HG03175 (cell line): Measurements from ENCODE around the gene CHRNA7.
"Not testable (repeated sequence)": the region's sequence is repeated elsewhere in the genome, so short reads cannot be mapped to it uniquely, and the experiment has no call there.

Experiments used
- ATAC-seq: cut with Tn5 transposase; IDR thresholded peaks from one replicate; pipeline ENCODE4 v1.9.1; 2021; ENCODE audit warnings: mild to moderate bottlenecking, moderate library complexity; ENCODE audit not compliant: unreplicated experiment

CHRNA7 gene

DNA sequence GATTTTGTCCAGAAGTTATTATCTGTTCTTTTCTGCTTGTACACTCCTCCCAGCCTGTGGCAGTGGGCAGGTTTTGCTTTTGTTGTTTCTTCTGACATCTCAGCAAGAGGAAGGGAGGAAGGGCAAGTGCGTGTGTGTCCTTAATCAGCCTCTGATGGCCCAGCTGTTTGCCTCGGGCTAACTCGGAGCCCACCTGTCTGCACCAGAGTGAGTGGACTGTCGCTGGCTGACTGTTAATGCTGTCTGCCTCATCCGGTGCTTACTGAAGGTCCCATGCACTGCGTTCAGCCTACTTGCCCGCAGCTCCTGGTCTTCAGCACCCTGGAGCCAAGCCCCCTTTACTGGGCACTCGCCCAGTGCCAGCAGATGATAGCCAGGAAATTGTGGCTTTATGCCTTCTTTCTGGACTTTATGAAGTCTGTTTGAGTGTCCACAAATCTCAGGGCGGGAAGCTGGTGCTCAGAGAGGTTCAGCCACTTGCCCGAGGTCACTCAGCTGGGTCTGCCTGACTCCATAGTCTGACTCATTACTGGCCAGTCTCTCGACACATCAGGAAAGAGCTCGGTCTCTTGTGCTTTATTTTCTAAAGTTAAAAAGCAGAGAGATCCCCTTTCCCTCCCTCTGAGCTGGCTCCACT lies 89.5 kb downstream of the CHRNA7 start:
- no peak for ATAC-seq

DNA sequence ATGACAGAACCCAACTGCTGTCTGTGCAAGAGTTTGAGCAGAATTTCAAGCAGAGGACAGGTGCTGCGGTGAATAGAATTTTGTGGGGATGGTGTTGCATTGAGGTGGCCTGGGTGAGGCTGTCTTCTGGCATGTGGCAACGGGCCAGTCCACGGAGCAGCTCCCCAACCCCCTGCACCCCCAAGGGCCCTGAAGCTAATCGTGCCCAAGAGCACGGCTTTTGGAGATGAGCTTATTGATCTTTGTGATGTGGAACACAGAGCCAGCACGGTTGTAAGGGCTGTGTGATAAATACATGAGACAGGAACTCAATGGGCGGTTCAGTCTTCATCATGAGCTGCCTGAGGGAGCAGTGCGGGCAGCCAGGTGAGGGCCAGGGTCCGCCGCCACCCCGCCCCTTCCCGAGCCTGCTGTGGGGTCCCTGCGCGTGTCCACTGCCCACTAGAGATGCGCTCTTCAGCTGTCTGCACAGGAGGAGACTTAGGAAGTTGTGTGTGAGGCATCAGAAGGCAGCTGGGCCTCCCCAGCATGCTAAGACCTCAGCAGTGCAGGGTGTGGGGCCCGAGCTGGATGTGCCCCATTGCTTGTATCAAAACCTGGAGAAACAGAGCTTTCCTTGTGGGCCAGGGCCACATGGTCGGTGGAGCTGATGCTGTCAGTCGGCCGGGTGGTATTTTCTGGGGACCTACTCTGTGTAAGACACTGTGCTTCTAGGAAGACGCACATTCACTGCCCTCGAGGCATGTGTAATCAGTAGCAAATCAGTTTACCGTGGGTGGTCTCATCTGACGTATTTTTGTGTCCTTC lies 90.5 kb downstream of the CHRNA7 start:
- ATAC-seq: no peak

- no peak for ATAC-seq
Observed at GRCh38 chr15:32121384-32121695, 91.0 kb downstream of the CHRNA7 start.

- ATAC-seq: no peak
Observed at GRCh38 chr15:32122013-32122412, 91.7 kb downstream of the CHRNA7 start.

- ATAC-seq: no peak
Observed at GRCh38 chr15:32123473-32123872, 93.2 kb downstream of the CHRNA7 start.

- ATAC-seq: no peak
Observed at GRCh38 chr15:32124726-32125125, 94.4 kb downstream of the CHRNA7 start.

GRCh38 chr15:32125595-32125994 lies 95.3 kb downstream of the CHRNA7 start:
- ATAC-seq: no peak

- ATAC-seq: no peak
Observed at GRCh38 chr15:32129815-32130214, 99.5 kb downstream of the CHRNA7 start.

- ATAC-seq: no peak
Observed at GRCh38 chr15:32130823-32131222, 100.5 kb downstream of the CHRNA7 start.

DNA sequence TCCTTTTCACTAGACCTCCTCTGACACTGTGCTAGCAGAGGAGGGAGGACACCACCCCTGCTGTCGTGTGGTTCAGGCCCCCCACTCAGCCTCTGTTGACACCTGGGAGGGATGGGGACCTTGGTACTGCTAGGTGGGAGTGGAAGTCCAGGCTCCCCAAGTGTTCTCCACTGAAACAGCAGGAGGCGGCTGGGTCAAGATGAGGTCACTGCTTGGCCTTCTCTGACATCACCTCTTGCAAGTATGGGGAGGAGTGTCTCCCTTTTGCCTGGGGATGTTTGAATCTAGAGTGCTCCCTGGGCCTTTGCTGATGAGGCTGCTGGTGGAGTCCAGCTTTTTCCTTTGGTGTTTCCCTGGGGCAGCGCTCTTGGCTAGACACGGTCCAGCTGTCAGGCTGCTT lies 101.5 kb downstream of the CHRNA7 start:
- ATAC-seq: no peak

- no peak for ATAC-seq
Observed at GRCh38 chr15:32132859-32133258, 102.5 kb downstream of the CHRNA7 start.

GRCh38 chr15:32134842-32135241 lies 104.5 kb downstream of the CHRNA7 start:
- no peak for ATAC-seq

DNA sequence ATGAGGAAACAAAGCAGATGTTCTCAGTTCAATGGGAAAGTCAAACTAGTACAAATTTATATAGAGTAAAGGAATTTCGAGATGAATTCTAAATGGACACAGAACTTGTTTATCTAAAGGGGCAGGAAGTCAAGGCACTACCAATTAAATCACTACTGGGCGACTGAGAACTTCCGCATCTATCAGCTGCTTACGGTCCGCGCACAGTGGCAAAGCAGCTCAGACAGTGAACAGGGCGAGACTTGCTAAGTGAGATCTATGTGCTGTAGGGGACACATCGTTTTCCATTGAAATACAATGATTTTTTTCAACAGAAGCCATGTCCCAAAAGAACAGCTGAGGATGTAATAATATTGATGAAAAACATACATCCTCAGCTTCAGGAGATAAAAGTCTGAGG lies 105.0 kb downstream of the CHRNA7 start:
- ATAC-seq: no peak

DNA sequence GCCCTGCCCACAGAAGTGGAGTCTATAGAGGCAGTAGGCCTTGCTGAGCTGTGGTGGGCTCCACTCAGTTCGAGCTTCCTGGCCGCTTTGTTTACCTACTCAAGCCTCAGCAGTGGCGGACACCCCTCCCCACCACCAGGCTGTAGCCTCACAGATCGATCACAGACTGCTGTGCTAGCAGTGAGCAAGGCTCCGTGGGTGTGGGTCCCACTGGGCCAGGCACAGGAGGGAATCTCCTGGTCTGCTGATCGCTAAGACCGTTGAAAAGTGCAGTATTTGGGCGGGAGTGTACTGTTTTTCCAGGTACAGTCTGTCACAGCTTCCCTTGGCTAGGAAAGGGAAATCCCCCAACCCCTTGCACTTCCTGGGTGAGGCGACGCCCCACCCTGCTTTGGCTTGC lies 115.2 kb downstream of the CHRNA7 start:
- not testable (repeated sequence) for ATAC-seq

- ATAC-seq: no peak
Observed at GRCh38 chr15:32148833-32149555, 118.7 kb downstream of the CHRNA7 start.

- ATAC-seq: no peak
Observed at GRCh38 chr15:32152574-32152973, 122.3 kb downstream of the CHRNA7 start.

DNA sequence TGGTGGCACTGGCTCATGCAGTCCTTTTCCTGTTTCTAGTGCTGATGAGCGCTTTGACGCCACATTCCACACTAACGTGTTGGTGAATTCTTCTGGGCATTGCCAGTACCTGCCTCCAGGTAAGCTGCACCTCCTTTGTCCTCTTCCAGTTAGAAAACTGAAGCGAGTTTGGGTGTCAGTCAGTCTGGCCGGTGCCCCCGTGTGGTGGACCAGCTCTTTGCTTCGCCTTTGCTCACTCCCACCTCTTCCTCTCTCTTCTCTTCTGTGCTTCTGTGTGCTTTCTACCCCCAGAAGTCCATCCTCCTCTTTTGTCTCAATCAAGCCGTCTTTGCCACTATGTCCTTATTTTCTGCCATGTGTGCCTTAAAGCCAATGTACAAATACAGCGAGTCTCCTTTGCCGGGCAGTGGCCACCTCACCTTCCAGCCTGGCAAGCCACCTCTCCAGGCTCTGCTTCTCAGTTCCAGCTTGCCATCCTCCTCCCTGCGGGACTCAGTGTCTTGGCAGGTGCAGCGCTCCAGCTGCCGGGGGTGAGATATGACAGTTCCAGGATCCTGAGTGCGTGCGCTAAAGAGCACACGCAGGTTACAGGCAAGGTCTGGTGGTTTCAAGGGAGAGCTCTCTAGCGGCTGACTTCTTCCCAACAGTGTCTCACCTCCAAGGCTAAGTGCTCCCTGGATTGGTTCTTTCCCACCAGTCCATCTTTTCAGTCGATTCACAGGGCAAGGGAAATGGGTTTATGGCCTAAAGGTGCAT lies 123.7 kb downstream of the CHRNA7 start:
- not testable (repeated sequence) for ATAC-seq

DNA sequence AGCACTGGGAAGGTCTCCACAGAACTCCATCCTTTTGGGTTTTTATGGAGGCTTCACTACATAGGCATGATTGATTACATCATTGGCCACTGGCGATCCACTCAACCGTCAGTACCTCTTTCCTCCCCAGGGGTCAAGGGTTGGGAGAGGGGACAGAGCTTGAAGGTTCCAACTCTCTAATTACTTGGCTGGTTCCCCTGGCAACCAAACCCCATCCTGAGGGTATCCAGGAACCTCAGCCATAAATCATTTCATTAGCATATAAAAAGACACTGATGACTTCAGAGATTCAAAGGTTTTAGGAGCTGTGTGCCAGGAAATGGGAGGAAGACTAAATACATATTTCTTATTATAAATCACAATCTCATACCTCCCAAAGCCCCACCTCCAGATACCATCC lies 131.8 kb downstream of the CHRNA7 start:
- not testable (repeated sequence) for ATAC-seq

DNA sequence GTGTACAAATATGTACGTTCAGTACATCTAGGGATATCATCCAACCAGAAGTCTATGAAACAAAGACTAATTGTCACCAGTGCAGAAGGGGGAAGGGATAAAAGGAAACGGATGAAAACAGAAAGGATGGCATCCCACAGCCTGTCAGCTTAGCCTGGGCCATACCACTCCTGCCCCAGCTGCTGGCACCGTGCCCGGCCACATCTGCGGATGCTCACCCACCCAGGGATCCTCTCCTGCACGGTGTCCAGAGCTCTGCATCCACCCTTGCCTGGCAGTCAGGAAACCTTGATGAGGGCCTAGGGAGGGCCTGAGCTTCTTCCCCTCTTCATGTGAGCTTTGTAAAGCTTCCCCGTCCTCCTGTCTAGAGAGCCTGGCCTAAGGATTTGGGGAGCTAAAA lies 133.8 kb downstream of the CHRNA7 start:
- ATAC-seq: not testable (repeated sequence)

DNA sequence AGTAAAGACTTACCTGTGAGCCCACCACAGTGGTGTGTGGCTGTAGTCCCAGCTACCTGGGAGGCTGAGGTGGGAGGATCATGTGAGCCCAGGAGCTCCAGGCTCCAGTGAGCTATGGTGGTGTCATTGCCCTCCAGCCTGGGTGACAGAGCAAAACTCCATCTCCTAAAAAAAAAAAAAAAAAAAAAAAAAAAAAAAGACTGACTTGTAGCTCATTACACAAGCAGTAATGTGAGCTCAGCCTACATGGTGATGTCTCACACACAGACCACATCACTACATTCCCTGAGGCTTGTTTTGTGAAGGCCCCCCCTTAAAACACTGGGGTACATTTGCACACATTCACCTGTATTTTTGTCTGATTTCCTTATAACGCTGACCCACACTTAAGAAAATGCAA lies 134.4 kb downstream of the CHRNA7 start:
- ATAC-seq: not testable (repeated sequence)

DNA sequence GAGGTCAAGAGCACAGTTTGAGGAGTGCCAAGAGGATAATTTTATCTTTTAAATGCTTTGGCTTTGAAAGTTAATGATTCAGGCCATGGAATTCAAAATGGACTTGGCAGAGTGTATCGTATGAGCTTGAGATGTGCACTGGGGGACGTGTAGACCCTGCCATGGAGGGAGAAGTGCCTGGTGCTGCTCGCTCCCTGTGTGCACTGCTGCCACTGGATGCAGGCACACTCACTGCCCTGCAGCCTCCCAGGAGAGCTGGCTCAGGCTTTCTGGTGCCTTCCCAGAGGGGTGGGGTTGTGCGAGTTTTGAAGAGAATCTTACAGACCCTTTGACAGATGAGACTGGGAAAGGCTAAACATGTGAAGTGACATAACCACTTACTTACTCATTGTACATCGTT lies 135.5 kb downstream of the CHRNA7 start:
- ATAC-seq: not testable (repeated sequence)
